ENCODE data around the gene EPM2A.
"Not testable (repeated sequence)": the region's sequence is repeated elsewhere in the genome, so short reads cannot be mapped to it uniquely, and the experiment has no call there.

EPM2A gene

GRCh38 chr6:145735356-145736165, at the start of gene EPM2A:
TSS of gene EPM2A (minus strand) at chr6:145735520. CDS start at chr6:145735498, 22 bp downstream.
- peak; percentile 62 for DNase-seq (ENCODE audit: low read depth)

- no peak for DNase-seq (ENCODE audit: low read depth)
Measured at GRCh38 chr6:145784683-145785082, 49.4 kb upstream of the EPM2A start.

GRCh38 chr6:145783796-145784195, 48.5 kb upstream of the EPM2A start:
- DNase-seq (ENCODE audit: low read depth), result no peak

- DNase-seq (ENCODE audit: low read depth), result no peak
Measured at GRCh38 chr6:145772846-145773245, 37.5 kb upstream of the EPM2A start.

- no peak for DNase-seq (ENCODE audit: low read depth)
Measured at GRCh38 chr6:145765449-145765848, 30.1 kb upstream of the EPM2A start.

DNA sequence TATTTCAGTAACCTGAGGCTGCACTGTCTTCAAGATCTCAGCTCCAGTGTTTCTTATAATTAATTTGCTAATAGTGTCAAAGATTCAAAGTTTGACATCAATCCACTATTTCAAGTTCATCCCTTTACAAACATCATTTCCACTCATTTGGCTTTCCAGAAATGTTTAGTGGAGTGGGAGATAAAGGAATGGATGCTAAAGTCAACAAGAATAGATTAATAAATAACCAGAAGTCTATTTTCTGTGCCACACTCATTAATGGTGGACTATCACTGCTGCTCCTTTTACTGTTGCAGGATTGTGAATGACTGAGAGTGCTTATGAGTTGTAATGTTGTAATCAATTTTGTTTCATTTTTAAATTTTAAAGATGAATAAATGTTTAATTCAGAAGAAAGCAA, 28.4 kb upstream of the EPM2A start:
- DNase-seq (ENCODE audit: low read depth), result no peak

GRCh38 chr6:145761584-145761983, 26.3 kb upstream of the EPM2A start:
- DNase-seq (ENCODE audit: low read depth), result no peak

DNA sequence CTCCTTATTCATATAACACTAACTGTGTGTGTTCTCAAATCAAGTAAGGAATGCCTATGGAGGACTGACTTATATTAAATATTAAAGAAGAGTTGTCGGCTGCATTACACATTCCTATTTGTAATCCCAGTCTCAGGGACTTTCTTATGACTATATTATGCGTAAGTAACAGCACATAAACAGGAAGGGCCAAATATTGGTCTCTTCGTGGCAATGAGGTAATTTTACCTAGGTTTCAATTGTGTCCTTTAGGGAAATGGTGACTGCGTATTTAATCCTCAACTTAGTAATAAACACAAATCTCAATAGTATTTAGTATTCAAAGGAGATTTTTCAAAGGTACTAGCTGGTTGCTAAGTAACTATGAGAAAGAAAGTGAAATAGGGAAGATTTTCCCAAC, 22.8 kb upstream of the EPM2A start:
- DNase-seq (ENCODE audit: low read depth), result no peak

GRCh38 chr6:145756170-145756662, 20.9 kb upstream of the EPM2A start:
- no peak for DNase-seq (ENCODE audit: low read depth)

DNA sequence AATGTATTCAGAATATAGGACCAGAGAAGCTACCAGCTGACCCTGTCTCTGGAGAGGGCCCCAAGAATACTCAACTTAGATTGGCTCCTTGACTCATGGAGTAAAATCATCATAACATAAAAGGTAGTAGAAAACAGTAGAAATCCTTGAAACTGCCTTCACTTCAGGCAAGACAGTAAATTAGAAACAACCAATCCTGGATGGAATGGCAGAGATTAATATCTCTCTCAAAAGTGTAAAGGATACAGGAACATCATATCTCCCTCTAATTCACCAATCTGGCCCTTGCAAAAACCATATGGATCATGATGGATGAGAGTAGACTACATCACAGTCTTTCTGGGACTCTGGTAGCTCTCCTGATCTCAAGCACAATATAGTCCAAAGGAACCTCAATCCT, 20.4 kb upstream of the EPM2A start:
- no peak for DNase-seq (ENCODE audit: low read depth)

DNA sequence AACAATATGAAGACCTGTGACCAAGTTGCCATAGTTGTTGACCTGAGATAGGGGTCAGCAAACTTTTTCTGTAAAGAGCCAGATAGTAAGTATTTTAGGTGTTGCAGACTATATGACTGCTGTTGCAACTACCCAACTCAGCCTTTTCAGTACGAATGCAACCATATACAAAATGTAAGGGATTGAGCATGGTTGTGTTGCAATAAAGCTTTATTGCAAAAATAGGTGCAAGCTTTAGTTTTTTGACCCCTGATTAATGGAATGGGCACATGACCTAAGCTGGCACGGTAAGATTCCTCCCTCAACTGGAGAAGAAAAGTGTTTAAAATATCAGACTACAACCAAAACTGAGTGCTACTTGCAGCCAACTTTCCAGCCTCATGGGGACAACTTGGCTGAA, 17.3 kb upstream of the EPM2A start:
- no peak for DNase-seq (ENCODE audit: low read depth)

DNA sequence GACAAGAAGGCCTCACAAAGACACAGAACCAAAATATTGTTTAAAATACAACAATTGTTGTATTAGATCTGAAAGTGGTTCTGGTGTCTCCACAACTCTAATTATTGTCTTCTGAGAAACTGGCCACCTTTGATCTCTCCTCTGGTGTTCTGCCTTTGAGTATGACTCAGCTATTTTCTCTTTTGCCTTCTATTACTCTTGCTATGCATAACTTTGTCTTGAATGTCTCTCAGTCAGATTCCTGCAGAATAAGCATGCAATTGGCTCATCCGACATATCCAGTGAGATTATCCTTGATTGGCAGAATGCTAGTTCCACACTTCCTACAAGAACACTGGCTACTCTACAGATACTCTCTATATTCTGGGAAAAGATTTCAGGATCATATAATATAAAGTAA, 14.3 kb upstream of the EPM2A start:
- DNase-seq (ENCODE audit: low read depth), result no peak

GRCh38 chr6:145745861-145746260, 10.5 kb upstream of the EPM2A start:
- no peak for DNase-seq (ENCODE audit: low read depth)

DNA sequence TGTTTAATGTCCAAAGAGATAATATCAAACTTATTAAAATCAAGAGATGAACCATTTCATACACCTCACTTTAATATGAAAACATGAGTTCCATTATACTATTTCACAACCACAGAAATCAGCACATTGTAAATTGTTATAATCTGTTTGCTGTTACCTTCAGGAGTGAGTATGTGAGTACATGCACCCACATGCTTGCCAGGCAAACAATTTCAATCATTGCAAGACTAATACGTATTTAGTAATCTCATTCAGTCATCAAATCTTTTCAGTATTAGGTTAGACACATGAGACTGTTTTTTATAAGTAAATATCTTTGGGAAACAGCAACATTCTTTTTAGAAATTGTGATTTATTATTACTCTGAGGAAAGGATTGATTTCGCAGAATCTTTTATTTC, 9.3 kb upstream of the EPM2A start:
- no peak for DNase-seq (ENCODE audit: low read depth)

GRCh38 chr6:145743332-145743731, 8.0 kb upstream of the EPM2A start:
- no peak for DNase-seq (ENCODE audit: low read depth)

- DNase-seq (ENCODE audit: low read depth), result not testable (repeated sequence)
Measured at GRCh38 chr6:145742472-145742871, 7.2 kb upstream of the EPM2A start.

DNA sequence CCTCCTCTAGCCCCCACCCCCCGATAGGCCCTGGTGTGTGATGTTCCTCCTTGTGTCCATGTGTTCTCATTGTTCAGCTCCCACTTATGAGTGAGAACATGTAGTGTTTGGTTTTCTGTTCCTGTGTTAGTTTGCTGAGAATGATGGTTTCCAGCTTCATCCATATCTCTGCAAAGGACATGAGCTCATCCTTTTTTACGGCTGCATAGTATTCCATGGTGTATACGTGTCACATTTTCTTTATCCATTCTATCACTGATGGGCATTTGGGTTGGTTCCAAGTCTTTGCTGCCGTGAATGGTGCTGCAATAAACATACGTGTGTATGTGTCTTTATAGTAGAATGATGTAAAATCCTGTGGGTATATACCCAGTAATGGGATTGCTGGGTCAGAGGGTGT, 4.4 kb upstream of the EPM2A start:
- DNase-seq (ENCODE audit: low read depth), result not testable (repeated sequence)

GRCh38 chr6:145738265-145738664, 2.9 kb upstream of the EPM2A start:
- no peak for DNase-seq (ENCODE audit: low read depth)

DNA sequence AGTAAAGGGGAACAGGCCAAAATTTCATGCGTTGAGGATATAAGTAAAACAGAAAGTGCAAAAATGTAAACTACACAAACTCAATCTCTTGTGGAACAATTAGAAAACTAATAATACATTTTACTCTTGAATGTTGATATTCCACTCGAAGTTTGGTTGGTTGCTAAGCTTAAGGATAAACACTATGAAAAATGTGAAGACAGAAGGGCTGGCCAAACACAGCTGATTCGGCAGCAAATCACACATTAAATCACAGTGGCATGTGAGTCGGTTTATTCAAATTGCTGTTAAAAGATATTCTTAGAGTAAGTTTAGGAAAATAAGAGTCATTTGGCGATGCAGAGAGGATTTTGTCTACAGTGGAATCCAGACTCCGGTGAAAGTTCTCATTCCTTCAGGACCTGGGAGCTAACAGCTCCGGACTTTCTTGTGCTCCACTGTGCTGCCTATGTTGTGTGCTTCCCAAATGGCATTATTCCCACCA, 1.4 kb upstream of the EPM2A start:
- DNase-seq (ENCODE audit: low read depth), result no peak

- DNase-seq (ENCODE audit: low read depth), result peak; percentile 67
Measured at GRCh38 chr6:145734486-145735355, 599 bp downstream of the EPM2A start.

DNA sequence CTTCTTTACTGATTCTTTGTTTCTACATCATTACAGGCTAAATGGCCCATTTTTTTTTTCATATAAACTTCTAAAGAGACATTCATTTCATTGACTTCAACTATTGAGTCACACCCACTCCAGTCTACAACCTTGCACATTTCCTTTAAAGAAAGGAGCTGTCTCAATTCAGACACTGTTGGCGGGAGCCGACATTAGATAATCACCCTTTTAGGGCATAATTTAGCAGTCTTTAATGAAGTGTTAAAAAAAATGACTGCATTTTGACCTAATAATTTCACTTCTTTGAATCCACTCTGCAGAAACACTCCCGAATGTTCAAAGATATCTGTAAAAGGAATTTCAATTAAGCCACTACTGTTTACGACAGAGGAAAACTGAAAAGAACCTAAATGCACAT, 1.5 kb downstream of the EPM2A start:
- DNase-seq (ENCODE audit: low read depth), result no peak

DNA sequence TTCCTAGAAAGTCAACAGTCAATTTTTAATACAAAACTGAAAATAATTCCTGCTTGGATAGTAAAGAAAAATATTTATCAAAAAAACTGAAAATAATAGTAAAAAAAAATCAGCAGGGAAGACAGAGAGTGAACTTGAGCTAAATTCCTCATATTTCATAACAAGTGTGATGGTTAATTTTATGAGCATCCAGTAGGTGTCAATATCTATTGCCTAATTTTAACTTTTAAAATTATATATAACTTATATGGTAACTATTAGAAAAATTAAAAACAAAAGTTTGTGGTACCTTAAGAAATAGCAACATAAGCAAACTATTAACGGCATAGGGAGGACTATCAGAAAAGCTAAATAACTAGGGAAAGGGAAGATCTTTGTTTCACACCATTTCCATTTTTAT, 2.1 kb downstream of the EPM2A start:
- DNase-seq (ENCODE audit: low read depth), result no peak

DNA sequence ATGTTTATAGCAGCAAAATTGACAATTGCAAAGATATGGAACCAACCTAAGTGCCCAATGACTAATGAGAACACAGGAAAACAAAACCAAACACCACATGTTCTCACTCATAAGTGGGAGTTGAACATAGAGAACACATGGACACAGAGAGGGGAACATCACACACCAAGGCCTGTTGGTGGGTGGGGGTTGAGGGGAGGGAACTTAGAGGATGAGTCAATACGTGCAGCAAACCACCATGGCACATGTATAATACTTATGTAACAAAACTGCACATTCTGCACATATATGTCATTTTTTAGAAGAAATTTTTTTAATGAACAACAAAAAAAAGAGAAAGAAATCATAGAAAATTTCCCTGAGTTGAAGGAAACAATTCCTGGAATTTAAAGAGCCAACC, 3.9 kb downstream of the EPM2A start:
- DNase-seq (ENCODE audit: low read depth), result no peak
